CD4-positive, alpha-beta T cell (primary cell): ENCODE results near the gene BUD23. TPM values are rescaled to one million over a fixed set of nuclear protein-coding genes. Genes with fewer than 3 reads are reported as not detected.
"Not testable (repeated sequence)": the region's sequence is repeated elsewhere in the genome, so short reads cannot be mapped to it uniquely, and the experiment has no call there.

Experiments
- ATAC-seq: fragments of 200-7000 bp; cut with Tn5 transposase; one replicate; pipeline ENCODE4 v1.10.0; 2022; ENCODE audit warnings: mild to moderate bottlenecking; ENCODE audit not compliant: poor library complexity
- CTCF ChIA-PET: fragments of 350-600 bp; sonication (Branson Sonifier 250); formaldehyde crosslinking; loops from one replicate; lab custom pipeline; 2021; ENCODE audit warnings: antibody characterized with exemption, inconsistent platforms; lab: Charles Lee
- POLR2A ChIA-PET: fragments of 350-600 bp; sonication (Branson Sonifier 250); formaldehyde crosslinking; loops from one replicate; lab custom pipeline; 2021; ENCODE audit warnings: antibody characterized with exemption, inconsistent platforms; lab: Charles Lee
- DNase-seq, 14 experiments: peaks; one replicate each; pipeline ENCODE4 v3.0.0-alpha.2; 2013 to 2020; ENCODE audit warnings: mixed read lengths in 2 of 14
- H3K27ac ChIP-seq, 2 donors: one replicate each; pipeline versions ENCODE4 v1.5.1 to v1.7.0; 2013; ENCODE audit warnings: low read length in 2 of 2, low read depth in 1 of 2, mild to moderate bottlenecking in 1 of 2
- H3K27me3 ChIP-seq, 2 experiments: 1 replicate in 1 of 2; 2 replicates in 1 of 2; pipeline versions ENCODE4 v1.6.1 to v1.7.0; 2013; ENCODE audit warnings: low read length in 2 of 2, control low read depth in 1 of 2, mild to moderate bottlenecking in 1 of 2, moderate library complexity in 1 of 2; ENCODE audit not compliant: insufficient read depth in 2 of 2, control insufficient read depth in 1 of 2
- H3K36me3 ChIP-seq: one replicate; pipeline ENCODE4 v1.6.1; 2013; ENCODE audit warnings: low read length, control low read depth; ENCODE audit not compliant: insufficient read depth
- H3K4me1 ChIP-seq: one replicate; pipeline ENCODE4 v1.6.1; 2013; ENCODE audit warnings: low read length, control low read depth; ENCODE audit not compliant: insufficient read depth
- H3K4me3 ChIP-seq: one replicate; pipeline ENCODE4 v1.5.1; 2013; ENCODE audit warnings: mild to moderate bottlenecking, low read length, moderate library complexity
- H3K9me3 ChIP-seq, 2 experiments: 1 replicate in 1 of 2; 2 replicates in 1 of 2; pipeline versions ENCODE4 v1.6.1 to v1.7.0; 2013; ENCODE audit warnings: low read length in 2 of 2, mild to moderate bottlenecking in 2 of 2, control low read depth in 1 of 2, moderate library complexity in 1 of 2; ENCODE audit not compliant: control insufficient read depth in 1 of 2, insufficient read depth in 1 of 2
- H3K27ac Mint-ChIP-seq: one replicate; pipeline ENCODE4 v1.8.0; 2020; ENCODE audit warnings: mixed read lengths
- H3K27me3 Mint-ChIP-seq: one replicate; pipeline ENCODE4 v1.8.0; 2021; ENCODE audit warnings: mixed read lengths
- H3K36me3 Mint-ChIP-seq: one replicate; pipeline ENCODE4 v1.8.0; 2021; ENCODE audit warnings: low read depth, mixed read lengths
- H3K4me1 Mint-ChIP-seq: one replicate; pipeline ENCODE4 v1.8.0; 2021; ENCODE audit warnings: low read depth, mixed read lengths
- H3K4me3 Mint-ChIP-seq: one replicate; pipeline ENCODE4 v1.8.0; 2020; ENCODE audit warnings: mild to moderate bottlenecking, mixed read lengths
- H3K9me3 Mint-ChIP-seq: one replicate; pipeline ENCODE4 v1.8.0; 2020; ENCODE audit warnings: mixed read lengths
- intact Hi-C, 2 experiments: fragments of 100-400 bp; cut with DNase I in 1 of 2; cut with micrococcal nuclease in 1 of 2; formaldehyde crosslinking; loops; one replicate each; pipeline versions ENCODE4 v1.15.1 to v1.9.0; 2023 to 2025; cut with DNase I, micrococcal nuclease
- total RNA-seq, 174 experiments: library from RNA in 2 of 174; stranded (reverse) in 2 of 174; gene quantifications; one replicate each; pipeline ENCODE4 v1.2.3 and lab custom pipeline; 2021 to 2026
- TF ChIP-seq, protein P1 (sequence below): fragments of 200-600 bp; IDR thresholded peaks from one replicate; pipeline ENCODE4 v1.8.0; 2022; ENCODE audit warnings: antibody characterized with exemption, mild to moderate bottlenecking

BUD23 gene
- total RNA-seq, 2 experiments from 2014 or later: 96.1 to 103 TPM

DNA sequence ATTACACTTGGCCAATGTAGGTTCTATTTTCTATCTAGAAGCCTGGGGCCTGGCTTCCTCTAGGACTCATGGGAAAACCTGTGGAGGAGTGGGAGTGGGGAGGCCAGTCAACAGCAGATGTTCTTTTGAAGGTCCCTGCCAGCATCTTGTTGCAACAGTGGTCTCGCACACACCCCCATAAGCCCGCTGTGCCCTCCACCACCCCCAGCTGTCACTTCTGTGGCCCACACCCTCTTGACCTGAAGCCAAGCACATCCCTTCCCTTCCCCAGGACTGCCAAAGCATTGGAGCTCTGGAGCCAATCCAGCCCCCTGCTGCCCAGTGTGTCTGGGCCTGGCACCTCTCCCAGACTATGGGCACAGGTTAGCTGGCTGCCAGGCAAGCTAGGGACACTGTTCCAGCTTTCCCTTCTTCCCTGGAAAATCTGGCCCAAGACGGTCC, 38.0 kb downstream of the BUD23 start:
- peak overlapping the region; percentile 71 for H3K4me3 Mint-ChIP-seq
- no peaks in the 10 kb centered on the region for H3K9me3 ChIP-seq
- H3K27me3 ChIP-seq: peaks cover under 1 to 5% of the 10 kb centered on the region in 2 experiments
- H3K36me3 Mint-ChIP-seq: no peaks in the 10 kb centered on the region
- no peaks in the 10 kb centered on the region for H3K36me3 ChIP-seq
- ChIA-PET CTCF (interaction anchor here (0.9 to 2.3 kb wide), 3 partner anchors 10 to 114 kb away, joined by 3 to 13 read pairs (median 5); no protein-coding TSS in a partner anchor), POLR2A (no interaction called here)
- H3K4me1 Mint-ChIP-seq: peaks cover 16% of the 10 kb centered on the region
- H3K4me3 ChIP-seq: no peak overlapping the region
- intact Hi-C loops: loop anchor here in 1 of 2 experiments (2.0 kb wide), 1 partner anchor 39 kb away; the partner anchor contains the start of genes BUD23 and DNAJC30
- H3K27me3 Mint-ChIP-seq: peaks cover 8% of the 10 kb centered on the region
- DNase-seq (no peak), ATAC-seq (no peak)
- H3K9me3 Mint-ChIP-seq: no peaks in the 10 kb centered on the region
- H3K27ac ChIP-seq: no peak overlapping the region
- no peak overlapping the region for H3K27ac Mint-ChIP-seq
- H3K4me1 ChIP-seq: peaks cover 40% of the 10 kb centered on the region
- TF ChIP-seq, protein P1, sequence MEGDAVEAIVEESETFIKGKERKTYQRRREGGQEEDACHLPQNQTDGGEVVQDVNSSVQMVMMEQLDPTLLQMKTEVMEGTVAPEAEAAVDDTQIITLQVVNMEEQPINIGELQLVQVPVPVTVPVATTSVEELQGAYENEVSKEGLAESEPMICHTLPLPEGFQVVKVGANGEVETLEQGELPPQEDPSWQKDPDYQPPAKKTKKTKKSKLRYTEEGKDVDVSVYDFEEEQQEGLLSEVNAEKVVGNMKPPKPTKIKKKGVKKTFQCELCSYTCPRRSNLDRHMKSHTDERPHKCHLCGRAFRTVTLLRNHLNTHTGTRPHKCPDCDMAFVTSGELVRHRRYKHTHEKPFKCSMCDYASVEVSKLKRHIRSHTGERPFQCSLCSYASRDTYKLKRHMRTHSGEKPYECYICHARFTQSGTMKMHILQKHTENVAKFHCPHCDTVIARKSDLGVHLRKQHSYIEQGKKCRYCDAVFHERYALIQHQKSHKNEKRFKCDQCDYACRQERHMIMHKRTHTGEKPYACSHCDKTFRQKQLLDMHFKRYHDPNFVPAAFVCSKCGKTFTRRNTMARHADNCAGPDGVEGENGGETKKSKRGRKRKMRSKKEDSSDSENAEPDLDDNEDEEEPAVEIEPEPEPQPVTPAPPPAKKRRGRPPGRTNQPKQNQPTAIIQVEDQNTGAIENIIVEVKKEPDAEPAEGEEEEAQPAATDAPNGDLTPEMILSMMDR: no peak

DNA sequence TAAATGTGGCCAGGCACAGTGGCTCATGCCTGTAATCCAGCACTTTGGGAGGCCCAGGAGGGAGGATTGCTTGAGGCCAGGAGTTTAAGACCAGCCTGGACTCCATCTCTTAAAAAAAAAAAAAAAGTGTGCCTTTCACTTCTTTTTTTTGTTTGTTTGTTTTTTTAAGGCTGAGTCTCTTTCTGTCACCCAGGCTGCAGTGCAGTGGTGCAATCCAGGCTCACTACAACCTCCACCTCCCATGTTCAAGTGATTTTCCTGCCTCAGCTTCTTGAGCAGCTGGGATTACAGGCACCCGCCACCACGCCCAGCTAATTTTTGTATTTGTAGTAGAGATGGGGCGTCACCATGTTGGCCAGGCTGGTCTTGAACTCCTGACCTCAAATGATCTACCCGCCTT, 38.8 kb downstream of the BUD23 start:
- H3K9me3 Mint-ChIP-seq, H3K9me3 ChIP-seq, POLR2A ChIA-PET, ATAC-seq, DNase-seq, H3K4me3 ChIP-seq, H3K27ac Mint-ChIP-seq, H3K27me3 ChIP-seq, H3K27me3 Mint-ChIP-seq, H3K27ac ChIP-seq, H3K36me3 Mint-ChIP-seq, H3K36me3 ChIP-seq, intact Hi-C loops: not testable (repeated sequence)
- Mint-ChIP-seq H3K4me1 (peaks cover 16% of the 10 kb centered on the region), H3K4me3 (peak overlapping the region; percentile 25)
- CTCF ChIA-PET: interaction anchor here (0.9 to 5.4 kb wide), 2 partner anchors 11 to 115 kb away, joined by 3 to 41 read pairs; no protein-coding TSS in a partner anchor
- H3K4me1 ChIP-seq: peaks cover 34% of the 10 kb centered on the region

DNA sequence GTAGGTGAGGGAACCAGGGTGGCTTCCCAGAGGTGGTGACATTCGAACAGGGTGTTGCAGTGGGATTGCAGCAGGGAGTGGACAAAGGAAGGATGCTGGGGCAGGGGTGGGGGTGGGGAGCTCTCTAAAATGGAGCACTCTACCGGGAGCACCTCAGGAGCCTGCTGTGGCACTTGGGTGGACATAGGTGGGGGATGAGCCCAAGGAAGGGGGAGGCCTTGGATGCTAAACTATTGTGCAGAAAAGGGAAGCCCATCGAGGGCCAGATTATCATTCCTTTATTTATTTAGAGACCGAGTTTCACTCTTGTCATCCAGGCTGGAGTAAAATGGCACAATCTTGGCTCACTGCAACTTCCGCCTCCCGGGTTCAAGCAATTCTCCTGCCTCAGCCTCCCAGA, 39.4 kb downstream of the BUD23 start:
- no peak overlapping the region for H3K4me3 Mint-ChIP-seq
- H3K36me3 ChIP-seq: no peaks in the 10 kb centered on the region
- H3K36me3 Mint-ChIP-seq: no peaks in the 10 kb centered on the region
- peaks cover 8% of the 10 kb centered on the region for H3K27me3 Mint-ChIP-seq
- DNase-seq: no peak
- peaks cover 6 to 8% of the 10 kb centered on the region in 2 experiments for H3K27me3 ChIP-seq
- no peak overlapping the region for H3K27ac ChIP-seq
- H3K4me1 ChIP-seq: peaks cover 28% of the 10 kb centered on the region
- no peak overlapping the region for H3K4me3 ChIP-seq
- no peaks in the 10 kb centered on the region for H3K9me3 ChIP-seq
- no peak for ATAC-seq
- no peaks in the 10 kb centered on the region for H3K9me3 Mint-ChIP-seq
- ChIA-PET POLR2A (no interaction called here), CTCF (interaction anchor here (5.4 kb wide), 1 partner anchor 116 kb away, joined by 41 read pairs; no protein-coding TSS in a partner anchor)
- H3K4me1 Mint-ChIP-seq: peaks cover 13% of the 10 kb centered on the region
- intact Hi-C loops: no loop called here
- H3K27ac Mint-ChIP-seq: no peak overlapping the region
- TF ChIP-seq, protein P1: no peak

DNA sequence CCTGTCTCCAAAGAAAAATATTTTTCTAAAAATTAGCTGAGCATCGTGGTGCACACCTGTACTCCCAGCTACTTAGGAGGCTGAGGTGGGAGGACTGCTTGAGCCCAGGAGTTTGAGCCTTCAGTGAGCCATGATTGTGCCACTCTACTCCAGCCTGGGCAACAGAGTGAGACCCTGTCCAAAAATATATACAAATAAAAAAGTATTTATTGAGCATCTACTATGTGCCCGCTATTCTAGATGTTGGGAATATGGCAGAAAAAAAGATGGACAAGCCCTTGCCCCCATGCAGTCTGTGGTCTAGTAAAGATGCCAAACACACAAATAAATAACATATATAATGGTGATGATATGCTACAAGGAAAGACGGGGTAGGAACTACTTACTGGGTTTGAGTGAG, 40.4 kb downstream of the BUD23 start:
- intact Hi-C loops: no loop called here
- Histone ChIP-seq H3K4me1 (peaks cover 18% of the 10 kb centered on the region), H3K4me3 (no peak overlapping the region), H3K27me3 (peaks cover 6 to 11% of the 10 kb centered on the region in 2 experiments), H3K27ac (no peak overlapping the region), H3K36me3 (no peaks in the 10 kb centered on the region), H3K9me3 (no peaks in the 10 kb centered on the region)
- Mint-ChIP-seq H3K4me3 (no peak overlapping the region), H3K27ac (no peak overlapping the region), H3K4me1 (peaks cover 7% of the 10 kb centered on the region), H3K9me3 (no peaks in the 10 kb centered on the region), H3K27me3 (peaks cover 13% of the 10 kb centered on the region), H3K36me3 (no peaks in the 10 kb centered on the region)
- DNase-seq (no peak), ATAC-seq (no peak)
- ChIA-PET POLR2A (no interaction called here), CTCF (interaction anchor here (5.4 kb wide), 1 partner anchor 117 kb away, joined by 41 read pairs; no protein-coding TSS in a partner anchor)
- TF ChIP-seq, protein P1: no peak
